ENCODE results near the gene CREB1. TPM values are rescaled to one million over a fixed set of nuclear protein-coding genes. Genes with fewer than 3 reads are reported as not detected.
"Not testable (repeated sequence)": the region's sequence is repeated elsewhere in the genome, so short reads cannot be mapped to it uniquely, and the experiment has no call there.

Gene CREB1
- polyA plus RNA-seq, 12 donors, result 32.4 to 70.8 (median 39.8) TPM; not detected in 1

DNA sequence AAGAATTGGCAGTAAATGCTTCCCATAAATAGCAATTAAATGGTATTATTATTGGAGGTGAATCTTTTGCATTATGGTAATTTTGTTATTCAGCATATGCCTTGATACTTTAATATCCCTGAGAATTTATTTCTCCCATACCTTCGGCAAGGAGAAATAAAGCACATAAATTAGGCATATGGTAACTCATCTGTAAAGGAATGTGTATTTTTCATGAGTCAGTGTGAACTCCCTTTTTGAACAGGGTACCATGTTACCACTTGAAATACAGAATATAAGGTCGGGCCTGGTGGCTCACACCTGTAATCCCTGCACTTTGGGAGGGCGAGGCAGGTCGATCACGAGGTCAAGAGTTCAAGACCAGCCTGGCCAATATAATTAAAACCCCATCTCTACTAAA, 77.1 kb downstream of the CREB1 start:
- no peak for DNase-seq

DNA sequence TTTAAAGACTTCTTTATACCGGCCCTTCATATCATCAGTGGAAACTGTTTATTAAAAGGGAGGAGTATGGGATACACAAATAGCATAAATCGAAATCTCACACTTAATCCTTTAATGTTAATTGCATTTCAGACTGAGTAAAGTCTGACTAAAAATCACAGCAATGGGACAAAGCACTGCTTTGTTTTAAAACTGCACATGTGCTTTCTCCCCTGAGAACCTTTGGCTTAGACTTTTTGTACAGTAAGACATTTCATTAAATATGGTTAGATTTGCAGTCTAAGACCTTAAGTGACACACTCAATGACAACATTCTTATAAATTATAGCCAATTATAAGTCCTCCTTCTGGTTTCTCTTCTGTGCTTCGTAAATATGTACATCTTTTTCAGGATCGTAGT, 83.0 kb downstream of the CREB1 start:
- DNase-seq, result no peak

DNA sequence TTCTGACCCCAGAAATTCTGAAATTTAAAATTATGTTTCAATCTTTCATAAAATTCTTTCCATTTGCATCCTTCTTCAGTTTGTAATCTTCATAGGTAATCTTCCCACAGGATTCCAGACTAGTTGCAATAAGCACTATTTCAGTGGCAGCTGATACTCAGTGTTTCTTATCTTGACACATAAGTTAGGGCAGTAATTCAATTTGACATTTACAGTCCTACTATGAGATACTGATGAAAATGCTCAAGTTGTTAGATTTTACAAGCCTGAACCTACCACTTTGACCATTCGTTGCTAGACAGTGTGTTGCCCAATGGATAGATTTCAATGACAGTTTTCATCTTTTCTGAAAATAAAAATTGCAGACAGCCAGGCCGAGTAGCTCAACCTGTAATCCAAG, 85.1 kb downstream of the CREB1 start:
- DNase-seq, result no peak

DNA sequence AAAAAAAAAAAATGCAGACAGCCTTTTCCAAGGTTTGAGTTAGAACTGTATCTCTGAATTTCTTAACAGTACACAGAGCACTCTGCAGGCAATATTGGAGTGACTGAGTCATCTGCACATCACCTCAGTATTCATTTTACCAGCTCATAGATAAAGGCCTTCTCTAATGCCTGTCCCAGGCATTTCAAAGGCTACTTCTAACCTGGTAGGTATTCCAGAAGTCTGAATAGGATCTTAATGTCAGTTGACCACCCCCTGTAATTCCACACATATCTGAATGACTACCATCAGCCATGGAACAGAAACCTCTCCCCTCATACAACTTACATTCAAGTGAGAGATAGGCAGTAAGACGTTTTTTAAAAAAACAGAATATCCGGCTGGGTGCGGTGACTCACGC, 86.4 kb downstream of the CREB1 start:
- no peak for DNase-seq

DNA sequence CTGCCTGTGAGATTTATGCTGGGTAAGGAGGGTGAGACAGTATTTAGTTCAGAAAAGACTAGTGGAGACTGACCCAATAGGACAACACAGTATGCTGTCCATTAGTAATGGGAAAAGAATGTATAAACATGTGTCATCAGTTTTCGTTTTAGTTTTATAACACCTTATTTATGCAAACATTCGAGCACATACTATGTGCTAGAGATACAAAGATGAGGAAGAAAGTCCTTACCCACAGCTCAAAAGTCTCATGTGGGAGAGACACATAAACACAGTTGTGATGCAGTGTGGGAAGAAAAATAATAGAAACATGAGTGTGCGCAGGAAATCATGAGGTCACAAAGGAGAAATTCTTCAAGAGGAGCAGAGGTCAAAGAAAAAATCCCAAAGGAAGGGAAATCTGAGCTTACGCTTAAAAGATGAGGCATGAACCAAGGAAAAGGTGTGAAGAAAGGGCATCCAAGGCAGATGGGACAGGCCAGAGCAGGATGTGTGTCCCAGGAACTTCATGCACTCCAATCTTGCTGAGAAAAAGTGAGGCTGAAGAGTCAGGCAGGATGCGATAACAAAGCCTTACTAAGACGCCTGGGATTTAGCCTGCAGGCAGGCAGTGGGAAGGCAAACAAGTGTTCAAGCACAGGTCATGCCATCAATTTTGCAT, 87.4 kb downstream of the CREB1 start:
- no peak for DNase-seq

DNA sequence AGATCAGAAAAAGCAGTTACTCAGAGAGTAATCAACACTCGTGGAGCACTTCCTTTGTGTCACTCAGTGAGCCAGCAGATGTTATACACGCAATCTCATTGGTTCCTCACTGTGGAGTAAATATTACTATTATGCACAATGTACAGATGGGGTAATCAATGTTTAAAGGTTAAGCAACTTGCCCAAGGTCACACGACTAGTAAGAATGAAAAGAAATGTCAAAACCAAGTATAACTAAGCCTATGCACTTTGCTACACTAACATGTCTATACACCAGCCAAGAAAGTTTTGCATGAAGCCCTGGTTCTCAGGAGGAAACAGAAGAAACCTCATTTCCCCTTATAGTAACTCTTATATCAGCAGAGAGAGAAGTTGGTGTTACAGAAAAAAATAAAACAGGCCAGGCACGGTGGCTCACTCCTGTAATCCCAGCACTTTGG, 90.0 kb downstream of the CREB1 start:
- DNase-seq, result no peak

DNA sequence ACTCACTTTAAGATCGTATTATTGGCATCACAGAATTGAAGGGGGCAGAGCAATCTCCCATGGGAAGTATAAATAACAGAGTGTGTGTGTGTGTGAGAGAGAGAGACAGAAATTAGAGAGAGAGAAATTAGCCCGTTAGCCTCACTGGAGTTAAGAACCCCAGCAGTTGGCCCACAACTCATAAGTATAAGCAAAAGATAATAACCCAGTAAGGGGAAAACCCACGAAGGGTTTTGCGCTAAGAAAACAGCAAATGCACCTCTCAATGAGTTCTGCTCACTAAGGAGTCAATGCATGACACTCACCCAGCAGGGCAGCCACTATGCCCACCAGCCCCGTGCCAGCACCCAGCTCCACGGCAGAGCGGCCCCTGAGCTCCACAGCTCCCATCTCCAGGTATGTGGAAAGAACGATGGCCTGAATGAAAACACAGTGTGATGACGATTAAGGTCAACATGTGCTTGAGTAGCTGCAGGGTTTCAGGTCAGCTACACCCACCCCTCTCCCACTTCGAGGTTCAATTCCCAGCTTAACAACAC, 91.8 kb downstream of the CREB1 start:
- DNase-seq, result no peak

DNA sequence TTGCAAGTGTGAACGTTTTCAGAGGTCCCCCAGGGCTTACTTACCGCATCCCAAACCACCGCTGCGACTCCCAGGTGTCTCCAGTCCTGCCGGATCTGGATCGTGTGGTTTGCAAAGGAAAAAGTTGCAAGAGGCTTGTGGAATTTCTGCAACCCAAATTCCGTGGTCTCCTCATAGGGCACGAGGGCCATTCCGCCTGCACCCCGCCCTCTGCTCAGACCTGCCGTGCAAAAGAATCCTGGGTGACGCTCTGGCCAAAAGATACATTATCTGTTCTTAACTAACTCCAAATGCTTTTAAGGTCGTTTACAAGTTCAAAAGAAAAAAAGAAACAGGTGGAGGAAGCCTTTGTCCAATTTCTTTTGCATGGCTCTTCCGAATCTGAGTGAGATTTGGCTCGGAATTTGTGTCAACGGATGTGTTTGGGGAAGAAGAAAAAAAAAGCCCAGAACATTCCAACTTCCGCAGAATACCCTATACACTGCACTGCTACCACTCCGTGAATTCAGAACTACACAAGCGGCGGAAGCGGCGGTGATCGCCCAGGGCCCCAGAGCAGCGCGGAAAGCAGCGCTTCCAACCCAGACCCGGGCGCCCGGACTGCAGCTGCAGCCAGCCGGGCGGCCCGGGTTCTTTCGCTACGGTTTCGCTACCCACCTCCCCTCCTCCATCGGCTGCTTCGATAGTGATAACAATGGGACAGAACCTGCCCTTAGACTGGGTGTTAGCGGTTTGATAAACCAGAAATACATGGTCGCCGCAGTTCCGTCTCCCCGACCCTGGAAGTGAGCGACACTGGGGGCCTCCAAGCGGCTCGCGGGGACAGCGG, 94.6 kb downstream of the CREB1 start:
- DNase-seq, result peak; percentile 68

DNA sequence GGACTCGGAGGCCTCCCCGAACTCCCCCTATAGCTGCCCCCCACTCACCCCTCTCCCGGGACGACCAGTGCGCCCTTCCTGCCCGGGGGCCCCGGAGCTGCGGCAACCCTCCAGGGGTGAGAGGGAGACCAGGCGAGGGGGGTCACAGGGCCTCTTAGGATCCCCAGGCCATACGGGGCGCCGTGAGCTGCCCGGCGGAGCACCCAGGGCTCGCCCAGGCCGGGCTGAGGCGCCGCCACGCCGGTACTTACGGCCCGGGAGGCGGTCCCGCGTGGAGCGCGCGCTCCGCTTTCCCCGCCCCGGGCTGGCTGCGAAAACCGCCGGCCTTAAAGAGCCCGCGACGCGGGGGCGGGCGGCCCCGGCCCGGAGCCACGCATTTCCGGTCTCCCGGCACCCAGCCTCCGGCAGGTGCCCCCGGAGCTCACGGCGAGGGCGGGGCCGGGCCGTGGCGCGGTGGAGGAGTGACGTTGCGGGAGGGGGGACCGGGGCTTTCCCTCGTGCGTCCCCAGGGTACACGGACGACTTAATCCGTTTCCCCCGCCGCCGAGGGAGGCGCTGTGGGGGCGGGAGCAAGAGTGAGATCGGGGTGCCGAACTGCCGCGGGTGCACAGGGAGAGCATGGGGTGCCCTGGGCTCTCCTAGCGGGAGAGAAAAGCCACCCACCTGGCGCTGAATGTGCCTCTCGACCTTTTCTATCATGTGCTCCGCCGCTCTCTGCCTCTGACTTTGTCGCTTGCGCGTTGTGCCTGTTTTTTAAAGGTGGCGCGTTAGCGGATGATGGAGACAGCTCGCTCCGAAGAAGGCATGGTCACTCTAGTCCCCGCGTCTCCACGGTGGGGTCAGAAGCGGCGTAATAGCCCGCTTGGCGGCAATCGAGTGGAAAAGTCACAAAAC, 95.5 kb downstream of the CREB1 start, which contains the start of gene METTL21A:
METTL21A (minus strand) TSS at position 381 of the 894 bp plus-strand sequence. CDS start 1,019 bp downstream, outside the sequence.
- peak; percentile 89 for DNase-seq

DNA sequence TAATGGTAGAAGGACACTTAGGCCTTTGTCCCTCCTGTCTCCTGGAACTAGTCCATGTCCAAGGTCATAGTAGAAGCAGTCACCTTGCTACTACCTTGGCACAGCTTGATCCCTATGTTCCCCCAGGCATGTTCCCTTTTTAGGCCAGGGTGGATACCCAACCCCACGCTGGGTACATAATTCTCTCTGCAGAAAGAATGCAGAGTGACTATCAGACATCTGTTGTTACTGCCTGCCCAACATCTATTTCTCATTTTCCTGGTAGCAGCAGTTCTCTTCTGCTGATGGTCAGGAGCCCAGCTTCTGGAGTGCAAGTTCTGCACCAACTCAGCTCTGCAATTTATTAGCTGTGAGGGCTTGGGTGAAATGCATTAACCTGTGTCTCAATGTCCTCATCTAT, 99.8 kb downstream of the CREB1 start:
- no peak for DNase-seq

DNA sequence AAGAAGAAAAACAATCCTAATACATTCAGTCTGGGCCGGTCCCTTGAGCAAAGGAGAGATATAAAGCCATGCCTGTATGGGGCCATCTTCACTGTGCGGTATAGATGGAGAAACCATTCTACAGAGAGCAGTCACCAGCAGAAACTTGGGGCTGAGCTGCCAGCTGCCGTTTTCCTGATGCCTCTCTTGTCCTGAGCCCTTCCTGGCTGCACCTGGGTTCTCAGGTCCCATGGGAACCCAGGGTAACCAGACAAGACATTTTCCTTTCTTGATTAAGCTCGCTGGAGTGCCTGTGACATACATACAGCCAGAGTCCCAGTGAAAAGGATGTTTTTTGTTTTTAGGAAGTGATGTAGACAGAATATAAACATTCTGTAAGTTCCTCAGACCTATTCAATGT, 100.7 kb downstream of the CREB1 start:
- no peak for DNase-seq

DNA sequence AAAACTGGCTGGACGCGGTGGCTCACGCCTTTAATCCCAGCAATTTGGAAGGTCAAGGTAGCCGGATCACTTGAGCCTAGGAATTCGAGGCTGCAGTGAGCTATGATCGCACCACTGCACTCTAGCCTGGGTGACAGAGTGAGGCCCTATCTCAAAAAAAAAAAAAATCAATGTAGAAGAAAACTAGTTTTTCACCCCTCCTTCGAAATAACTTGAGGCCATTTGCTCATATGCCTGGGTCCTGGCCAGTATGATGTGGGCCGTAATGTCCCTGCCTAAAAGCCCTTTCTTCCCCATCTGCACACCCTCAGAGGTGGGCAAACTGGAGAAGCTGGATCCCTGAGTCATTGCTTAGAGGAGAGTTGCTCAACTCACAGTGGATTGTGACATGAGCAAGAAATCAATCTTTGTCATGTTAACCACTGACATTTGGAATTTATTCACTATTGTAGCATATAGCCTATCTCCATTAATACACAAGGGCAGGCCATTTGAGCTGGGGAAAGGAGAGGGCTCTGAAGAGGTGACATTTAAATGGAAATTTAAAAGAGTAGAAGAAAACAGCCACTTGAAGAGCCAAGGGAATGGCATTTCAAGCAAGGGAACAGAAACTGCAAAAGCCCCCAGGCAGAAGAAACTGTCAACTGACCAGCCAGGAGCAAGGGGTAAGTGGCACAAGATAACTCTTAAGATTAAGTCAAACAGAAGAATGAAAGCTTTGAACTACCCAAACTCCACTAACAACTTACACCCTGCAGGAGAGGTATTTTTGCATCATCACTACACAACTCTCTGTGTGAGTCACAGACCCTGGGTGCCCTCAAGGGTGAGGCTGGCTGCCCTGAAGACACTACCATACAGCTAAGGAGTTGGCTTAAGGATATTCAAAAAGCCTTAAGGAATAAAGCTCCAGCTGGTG, 103.1 kb downstream of the CREB1 start:
- no peak for DNase-seq

DNA sequence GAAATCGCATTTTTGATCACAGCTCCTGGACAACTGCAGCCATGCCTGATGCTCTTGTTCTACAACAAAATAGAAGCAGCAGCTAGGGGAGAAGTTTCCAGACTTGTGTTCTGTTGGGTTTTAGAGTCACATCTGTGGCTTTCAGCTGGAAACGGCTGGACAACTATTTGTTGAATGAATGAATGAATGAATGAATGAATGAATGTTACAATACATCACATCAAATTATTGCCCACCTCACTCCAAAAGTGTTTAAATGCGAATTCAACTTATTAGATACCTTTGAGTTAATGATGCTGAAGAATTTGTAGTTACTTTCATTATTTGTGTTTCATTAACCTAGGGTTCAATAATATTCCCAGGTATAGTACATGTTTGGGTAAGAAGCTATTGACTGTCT, 103.9 kb downstream of the CREB1 start:
- no peak for DNase-seq

DNA sequence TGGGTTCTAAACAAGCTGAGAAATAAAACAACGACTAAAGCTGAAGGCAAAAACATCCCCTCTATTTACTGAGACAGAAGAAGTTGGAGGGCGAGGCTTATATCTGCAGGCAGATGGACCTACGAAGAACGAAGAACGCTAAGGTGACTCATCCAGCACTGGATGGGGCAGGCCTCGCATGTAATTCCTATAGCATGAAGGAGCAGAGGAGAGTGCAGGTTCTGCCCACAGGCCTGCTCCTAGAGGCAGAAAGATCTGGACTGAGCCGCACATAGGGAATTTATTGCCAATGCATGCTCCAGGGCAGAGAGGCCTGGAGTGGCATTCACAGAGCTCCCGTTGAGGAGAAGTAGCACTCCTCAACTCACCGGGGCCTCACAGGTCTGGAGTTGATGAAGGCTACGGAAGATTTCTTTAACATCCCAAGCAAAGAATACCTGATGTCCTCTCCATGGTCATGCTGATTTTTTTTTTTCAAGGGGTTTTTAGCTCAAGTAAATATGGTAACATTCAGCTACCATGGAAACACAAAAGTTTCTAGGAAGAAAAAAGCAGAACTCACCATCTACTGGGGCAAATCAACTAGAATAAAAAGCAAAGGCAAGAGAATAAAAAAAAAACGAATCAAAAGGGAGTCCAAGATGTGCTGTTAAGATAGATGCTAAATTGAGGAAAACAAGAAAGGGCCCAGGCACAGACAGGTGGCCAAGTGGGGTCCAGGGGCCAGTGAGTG, 105.9 kb downstream of the CREB1 start:
- DNase-seq, result no peak

DNA sequence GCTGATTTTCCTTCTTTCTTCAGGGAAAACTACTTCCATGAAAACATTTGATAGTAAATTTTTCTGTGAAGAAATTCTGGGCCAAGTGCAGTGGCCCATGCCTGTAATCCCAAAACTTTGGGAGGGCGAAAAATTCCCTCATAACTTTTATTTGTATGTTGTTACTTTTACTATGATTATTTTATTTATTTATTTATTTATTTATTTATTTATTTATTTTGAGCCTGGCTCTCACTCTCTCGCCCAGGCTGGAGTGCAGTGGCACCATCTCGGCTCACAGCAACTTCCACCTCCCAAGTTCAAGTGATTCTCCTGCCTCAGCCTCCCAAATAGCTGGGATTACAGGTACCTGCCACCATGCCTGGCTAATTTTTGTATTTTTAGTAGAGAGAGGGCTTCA, 109.5 kb downstream of the CREB1 start:
- not testable (repeated sequence) for DNase-seq

DNA sequence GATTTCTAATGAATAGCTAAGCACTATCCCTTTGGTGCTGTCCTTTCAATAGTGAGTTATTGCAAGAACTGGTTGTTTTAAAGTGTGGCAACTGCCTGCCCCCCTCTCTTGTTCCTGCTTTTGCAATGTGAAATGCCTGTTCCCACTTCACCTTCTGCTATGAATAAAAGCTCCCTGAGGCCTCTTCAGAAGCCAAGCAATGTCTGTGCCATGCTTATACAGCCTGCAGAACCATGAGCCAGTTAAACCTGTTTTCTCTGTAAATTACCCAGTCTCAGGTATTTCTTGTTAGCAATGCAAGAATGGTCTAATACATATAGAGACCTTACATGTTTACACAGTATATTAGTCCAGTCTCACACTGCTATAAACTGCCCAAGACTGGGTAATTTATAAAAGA, 110.4 kb downstream of the CREB1 start:
- DNase-seq, result no peak

DNA sequence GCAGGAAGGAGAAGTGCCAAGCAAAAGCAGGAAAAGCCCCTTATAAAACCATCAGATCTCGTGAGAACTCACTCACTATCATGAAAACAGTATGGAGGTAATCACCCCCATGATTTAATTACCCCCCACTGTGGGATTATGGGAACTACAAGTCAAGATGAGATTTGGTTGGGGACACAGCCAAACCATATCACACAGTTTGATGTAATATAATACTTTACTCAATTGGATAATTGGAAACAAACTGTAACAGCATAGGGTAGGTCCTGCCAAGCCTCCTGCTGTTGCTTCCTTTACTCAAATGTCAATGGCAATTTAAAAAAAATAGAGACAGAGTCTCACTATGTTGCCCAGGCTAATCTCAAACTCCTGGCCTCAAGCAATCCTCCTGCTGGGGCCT, 110.9 kb downstream of the CREB1 start:
- DNase-seq, result no peak

DNA sequence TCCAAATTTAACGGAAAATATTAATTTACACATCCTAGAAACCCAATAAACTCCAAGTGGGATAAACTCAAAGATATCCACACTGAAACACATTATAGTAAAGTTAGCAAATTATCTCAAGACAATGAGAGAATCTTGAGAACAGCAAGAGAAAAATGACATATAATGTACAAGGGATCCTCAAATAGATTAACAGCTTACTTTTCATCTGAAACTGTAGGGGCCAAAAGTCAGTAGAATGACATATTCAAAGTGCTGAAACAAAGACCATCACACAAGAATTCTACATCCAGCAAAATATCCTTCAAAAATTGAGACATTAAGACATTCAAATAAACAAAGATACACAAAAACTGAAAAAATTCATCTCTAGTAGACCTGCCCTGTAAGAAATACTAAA, 114.1 kb downstream of the CREB1 start:
- no peak for DNase-seq

DNA sequence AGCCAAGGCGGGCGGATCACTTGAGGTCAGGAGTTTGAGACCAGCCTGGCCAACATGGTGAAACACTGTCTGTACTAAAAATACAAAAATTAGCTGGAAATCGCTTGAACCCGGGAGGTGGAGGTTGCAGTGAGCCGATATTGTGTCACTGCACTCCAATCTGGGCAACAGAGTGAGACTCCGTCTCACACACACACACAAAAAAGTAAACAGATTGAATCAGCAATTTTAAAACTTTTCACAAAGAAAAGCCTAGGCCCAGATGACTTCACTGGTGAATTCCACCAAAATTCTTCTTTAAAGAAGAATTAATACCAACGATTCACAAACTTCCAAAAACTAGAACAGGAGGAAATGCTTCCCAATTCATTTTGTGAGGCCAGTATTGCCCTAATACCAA, 116.8 kb downstream of the CREB1 start:
- DNase-seq, result not testable (repeated sequence)

Data from muscle of arm (tissue), 12 donors.